Osteoblast (primary cell): ENCODE data around the gene PI4K2A. TPM values are rescaled to one million over a fixed set of nuclear protein-coding genes. Genes with fewer than 3 reads are reported as not detected.

ENCODE experiments used
- DNase-seq: peaks from one replicate; pipeline ENCODE4 v3.0.0; 2011; ENCODE audit warnings: low spot score, mixed read lengths; ENCODE audit not compliant: insufficient read length; ENCODE audit errors: missing footprints
- H2AFZ ChIP-seq: 2 replicates; pipeline ENCODE4 v1.6.0; 2011; ENCODE audit warnings: mild to moderate bottlenecking, low read length
- H3K27ac ChIP-seq: 2 replicates; pipeline ENCODE4 v1.5.1; 2011; ENCODE audit warnings: mild to moderate bottlenecking, low read depth, low read length, moderate library complexity
- H3K27me3 ChIP-seq: 2 replicates; pipeline ENCODE4 v1.6.0; 2012; ENCODE audit warnings: mild to moderate bottlenecking, control low read depth, inconsistent platforms, low read length, moderate library complexity; ENCODE audit not compliant: insufficient read depth
- H3K36me3 ChIP-seq: 2 replicates; pipeline ENCODE4 v1.5.1; 2011; ENCODE audit warnings: mild to moderate bottlenecking, low read length, control low read depth, moderate library complexity; ENCODE audit not compliant: insufficient read depth
- H3K4me1 ChIP-seq: 2 replicates; pipeline ENCODE4 v1.5.1; 2011; ENCODE audit warnings: mild to moderate bottlenecking, low read length, control low read depth, moderate library complexity; ENCODE audit not compliant: insufficient read depth
- H3K4me2 ChIP-seq: 2 replicates; pipeline ENCODE4 v1.6.0; 2011; ENCODE audit warnings: mild to moderate bottlenecking, low read length; ENCODE audit not compliant: insufficient read depth
- H3K4me3 ChIP-seq: fragments of 200-600 bp; sonication (generic); 3 replicates; pipeline ENCODE4 v1.5.1; 2012; ENCODE audit warnings: mild to moderate bottlenecking, low read length, inconsistent platforms; ENCODE audit not compliant: insufficient read depth
- H3K79me2 ChIP-seq: 2 replicates; pipeline ENCODE4 v1.6.0; 2012; ENCODE audit warnings: mild to moderate bottlenecking, low read length, control low read depth, inconsistent platforms; ENCODE audit not compliant: insufficient read depth
- H3K9me3 ChIP-seq: 2 replicates; pipeline ENCODE4 v1.5.1; 2011; ENCODE audit warnings: low read depth, low read length, control low read depth
- H4K20me1 ChIP-seq: 2 replicates; pipeline ENCODE4 v1.6.0; 2012; ENCODE audit warnings: mild to moderate bottlenecking, low read length, control low read depth; ENCODE audit not compliant: insufficient read depth
- total RNA-seq: library from RNA; depleted of rRNA; stranded (reverse); fragments of >200 nt; gene quantifications from 2 replicates; pipeline ENCODE4 v1.2.3, GENCODE V29; 2012
- TF ChIP-seq, protein P1 (sequence below): IDR thresholded peaks from 2 replicates; pipeline ENCODE4 v1.5.1; 2011; ENCODE audit warnings: mild to moderate bottlenecking, low read depth, low read length, moderate library complexity; ENCODE audit errors: extremely low read depth

Gene PI4K2A
- total RNA-seq, result 23.5 and 28.9 TPM in 2 replicates

DNA sequence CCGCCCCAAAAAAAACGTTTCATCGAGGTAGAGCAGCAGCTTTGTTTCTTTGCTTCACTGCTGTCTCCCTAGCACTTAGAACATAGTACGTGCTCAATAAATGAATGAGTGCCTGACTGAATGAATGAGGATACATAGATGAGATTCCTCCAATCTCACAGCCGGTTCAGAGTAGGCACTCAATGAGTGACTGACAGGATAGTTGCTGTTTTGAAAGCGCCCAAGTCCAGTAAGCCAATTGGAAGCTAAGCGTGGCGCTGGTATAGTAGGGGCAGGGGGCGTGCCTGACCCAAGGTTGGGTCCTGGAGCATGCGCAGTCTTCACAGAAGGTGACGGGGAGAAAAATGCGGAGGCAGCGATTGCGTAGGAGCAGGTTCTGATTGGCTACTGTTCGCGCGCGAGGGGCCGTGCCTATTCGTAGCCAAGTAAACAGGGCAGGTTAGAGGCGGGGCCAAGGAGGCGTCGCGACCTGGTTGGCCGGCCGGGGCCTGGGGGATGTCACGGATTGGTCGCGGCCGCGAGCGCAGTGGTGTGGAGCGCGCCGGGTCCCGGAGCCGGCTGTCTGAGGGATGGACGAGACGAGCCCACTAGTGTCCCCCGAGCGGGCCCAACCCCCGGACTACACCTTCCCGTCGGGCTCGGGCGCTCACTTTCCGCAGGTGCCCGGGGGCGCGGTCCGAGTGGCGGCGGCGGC, at the start of gene PI4K2A:
PI4K2A (plus strand) TSS at position 498 of the 694 bp plus-strand sequence; CDS start at position 570, 72 bp downstream.
- H3K27me3 ChIP-seq, result no peaks in the 10 kb centered on the region
- peaks cover 43% of the 10 kb centered on the region for H3K79me2 ChIP-seq
- peak within 1 kb of the TSS; percentile 79 for H3K27ac ChIP-seq
- TF ChIP-seq, protein P1, sequence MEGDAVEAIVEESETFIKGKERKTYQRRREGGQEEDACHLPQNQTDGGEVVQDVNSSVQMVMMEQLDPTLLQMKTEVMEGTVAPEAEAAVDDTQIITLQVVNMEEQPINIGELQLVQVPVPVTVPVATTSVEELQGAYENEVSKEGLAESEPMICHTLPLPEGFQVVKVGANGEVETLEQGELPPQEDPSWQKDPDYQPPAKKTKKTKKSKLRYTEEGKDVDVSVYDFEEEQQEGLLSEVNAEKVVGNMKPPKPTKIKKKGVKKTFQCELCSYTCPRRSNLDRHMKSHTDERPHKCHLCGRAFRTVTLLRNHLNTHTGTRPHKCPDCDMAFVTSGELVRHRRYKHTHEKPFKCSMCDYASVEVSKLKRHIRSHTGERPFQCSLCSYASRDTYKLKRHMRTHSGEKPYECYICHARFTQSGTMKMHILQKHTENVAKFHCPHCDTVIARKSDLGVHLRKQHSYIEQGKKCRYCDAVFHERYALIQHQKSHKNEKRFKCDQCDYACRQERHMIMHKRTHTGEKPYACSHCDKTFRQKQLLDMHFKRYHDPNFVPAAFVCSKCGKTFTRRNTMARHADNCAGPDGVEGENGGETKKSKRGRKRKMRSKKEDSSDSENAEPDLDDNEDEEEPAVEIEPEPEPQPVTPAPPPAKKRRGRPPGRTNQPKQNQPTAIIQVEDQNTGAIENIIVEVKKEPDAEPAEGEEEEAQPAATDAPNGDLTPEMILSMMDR, result no peak
- H4K20me1 ChIP-seq, result peaks cover 5% of the 10 kb centered on the region
- peak; percentile 99 for DNase-seq
- H2AFZ ChIP-seq, result peak within 1 kb of the TSS; percentile 71
- no peaks in the 10 kb centered on the region for H3K9me3 ChIP-seq
- H3K4me3 ChIP-seq, result peak within 1 kb of the TSS; percentile 96
- peaks cover 12% of the 10 kb centered on the region for H3K36me3 ChIP-seq
- H3K4me2 ChIP-seq, result peak within 1 kb of the TSS; percentile 94
- peaks cover 21% of the 10 kb centered on the region for H3K4me1 ChIP-seq

DNA sequence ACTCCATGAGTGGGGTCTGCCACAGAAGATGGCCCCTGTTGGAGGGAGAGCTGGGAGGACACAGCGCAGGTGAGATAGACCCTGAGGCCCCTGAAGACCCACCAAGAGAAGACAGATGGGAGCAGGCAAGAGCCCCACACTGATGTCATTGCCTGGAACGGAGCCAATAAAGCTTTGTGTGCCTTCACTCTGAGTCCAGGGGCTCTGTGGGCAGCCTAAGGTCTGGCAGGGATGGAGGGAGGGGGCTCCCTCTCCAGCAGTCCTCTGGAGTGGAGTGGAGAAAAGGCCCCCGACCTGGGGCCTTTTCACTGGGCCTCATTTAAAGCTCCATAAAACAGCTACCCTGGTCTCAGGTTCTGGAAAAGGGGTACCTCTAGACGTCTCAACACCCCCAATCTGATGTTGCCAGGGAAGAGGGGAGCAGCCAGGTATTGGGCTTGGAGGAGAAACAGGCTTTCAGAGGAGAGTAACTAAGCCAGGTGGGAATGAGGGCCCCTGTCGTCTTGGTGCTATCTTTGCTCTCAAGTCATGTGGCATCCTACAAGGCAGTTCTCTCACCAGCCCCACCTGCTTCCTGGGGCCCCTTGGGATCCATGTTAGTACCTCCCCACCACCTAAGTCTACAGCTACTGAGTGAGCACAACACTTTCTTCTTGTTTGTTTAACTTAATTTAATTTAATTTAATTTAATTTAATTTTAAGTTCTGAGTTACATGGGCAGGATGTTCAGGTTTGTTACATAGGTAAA, 49.5 kb upstream of the PI4K2A start:
- Histone ChIP-seq H3K4me2 (no peak overlapping the region), H3K4me3 (no peak overlapping the region), H3K27ac (no peak overlapping the region), H3K9me3 (no peaks in the 10 kb centered on the region), H3K79me2 (no peaks in the 10 kb centered on the region), H2AFZ (no peak overlapping the region), H4K20me1 (no peaks in the 10 kb centered on the region), H3K27me3 (no peaks in the 10 kb centered on the region), H3K4me1 (peaks cover 11% of the 10 kb centered on the region), H3K36me3 (no peaks in the 10 kb centered on the region)
- TF ChIP-seq, protein P1, result no peak
- DNase-seq, result no peak

DNA sequence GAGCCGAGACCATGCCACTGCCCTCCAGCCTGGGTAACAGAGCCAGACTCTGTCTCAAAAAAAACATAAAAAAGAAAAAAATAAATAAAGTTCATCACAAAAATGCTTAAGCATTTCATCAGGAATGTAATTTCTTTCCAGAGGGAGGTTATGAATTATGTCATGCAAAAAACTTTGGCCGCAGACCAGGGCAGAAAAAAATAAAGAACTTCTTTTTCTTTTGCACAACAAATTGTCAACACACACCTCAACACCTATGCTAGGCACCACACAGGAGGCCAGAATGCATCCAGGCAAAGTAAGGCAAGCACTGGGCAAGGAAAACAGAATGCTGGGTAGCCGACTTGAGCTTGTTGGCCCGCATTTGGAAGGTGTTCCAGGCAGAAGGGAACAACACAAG, 47.0 kb upstream of the PI4K2A start:
- DNase-seq, result no peak
- Histone ChIP-seq H3K4me3 (no peak overlapping the region), H3K79me2 (no peaks in the 10 kb centered on the region), H3K4me1 (peaks cover 30% of the 10 kb centered on the region), H3K9me3 (no peaks in the 10 kb centered on the region), H4K20me1 (peaks cover 3% of the 10 kb centered on the region), H3K27ac (no peak overlapping the region), H2AFZ (no peak overlapping the region), H3K36me3 (no peaks in the 10 kb centered on the region), H3K4me2 (no peak overlapping the region), H3K27me3 (no peaks in the 10 kb centered on the region)
- TF ChIP-seq, protein P1, result no peak
